A549 (cell line): ENCODE results near the gene SLC9A6.

Experiments
- BHLHE40 ChIP-seq: IDR thresholded peaks from 2 replicates; pipeline ENCODE4 v1.6.1; 2012; ENCODE audit warnings: low read depth, low read length, inconsistent platforms
- CEBPB ChIP-seq, 2 experiments: fragments of >200 bp in 1 of 2; sonication (Bioruptor Twin) in 1 of 2; formaldehyde crosslinking in 1 of 2; IDR thresholded peaks; 2 replicates each; pipeline ENCODE4 v1.6.1; 2012 to 2016
- CTCF ChIP-seq: fragments of >200 bp; sonication (Bioruptor Twin); formaldehyde crosslinking; IDR thresholded peaks from 3 replicates; pipeline ENCODE4 v1.5.1; 2016
- EP300 ChIP-seq, 2 experiments: fragments of >200 bp; sonication (Bioruptor Twin); formaldehyde crosslinking; IDR thresholded peaks; 2 replicates in 1 of 2; 3 replicates in 1 of 2; pipeline ENCODE4 v1.6.1; 2016 to 2017
- ESRRA ChIP-seq: fragments of 150-350 bp; IDR thresholded peaks from 2 replicates; pipeline ENCODE4 v1.6.1; 2014; ENCODE audit warnings: mild to moderate bottlenecking, low read length, borderline replicate concordance
- HMGXB4 ChIP-seq: fragments of 250-450 bp; sonication (Bioruptor Pico); IDR thresholded peaks from 2 replicates; pipeline ENCODE4 v1.5.0; 2021; ENCODE audit warnings: mild to moderate bottlenecking, moderate library complexity, borderline replicate concordance
- KDM1A ChIP-seq: fragments of 200-600 bp; sonication (generic); IDR thresholded peaks from 2 replicates; pipeline ENCODE4 v1.6.1; 2016; ENCODE audit warnings: low read depth, mild to moderate bottlenecking
- MAX ChIP-seq: IDR thresholded peaks from 2 replicates; pipeline ENCODE4 v1.6.1; 2012
- MAZ ChIP-seq: fragments of 150-350 bp; IDR thresholded peaks from 2 replicates; pipeline ENCODE4 v1.6.1; 2014; ENCODE audit warnings: antibody characterized with exemption, low read depth, low read length, borderline replicate concordance
- MYC ChIP-seq: IDR thresholded peaks from 2 replicates; pipeline ENCODE4 v1.6.1; 2012; ENCODE audit warnings: mild to moderate bottlenecking, inconsistent platforms, low read length, improper control_type of control experiment, borderline replicate concordance
- NFE2L2 ChIP-seq: fragments of 150-350 bp; conservative IDR thresholded peaks from 2 replicates; pipeline ENCODE4 v1.6.1; 2014; ENCODE audit warnings: low read length
- POLR2AphosphoS2 ChIP-seq: conservative IDR thresholded peaks from 2 replicates; pipeline ENCODE4 v1.6.1; 2012; ENCODE audit warnings: low read length, improper control_type of control experiment, inconsistent platforms
- RCOR1 ChIP-seq: fragments of 150-350 bp; IDR thresholded peaks from 2 replicates; pipeline ENCODE4 v1.6.1; 2014; ENCODE audit warnings: antibody characterized with exemption, low read length, low read depth

- TF ChIP-seq CTCF: no peak
- TF ChIP-seq MYC: no peak
- TF ChIP-seq MAX: peak; percentile 20; the same call in 1 of the 2 replicates
- TF ChIP-seq CEBPB (IDR thresholded peaks at IDR 0.05): no peak
- TF ChIP-seq MAZ: no peak
- TF ChIP-seq HMGXB4 (CRISPR knock-in tag): no peak
- TF ChIP-seq RCOR1: no peak
- TF ChIP-seq EP300 (IDR thresholded peaks at IDR 0.05): no peak
- TF ChIP-seq ESRRA: no peak
- no peak for TF ChIP-seq POLR2AphosphoS2
- no peak for TF ChIP-seq NFE2L2
- TF ChIP-seq KDM1A: no peak
- no peak for TF ChIP-seq BHLHE40
Measured at GRCh38 chrX:135977611-135978010, 7.6 kb upstream of the SLC9A6 start.
